Esophagus muscularis mucosa (tissue), 3 donors: Measurements from ENCODE around the gene MGLL.

Experiments used
- POLR2A ChIP-seq: fragments of 450-650 bp; IDR thresholded peaks from one replicate; pipeline ENCODE4 v1.6.1; 2017; ENCODE audit warnings: antibody characterized with exemption, moderate library complexity, mild to moderate bottlenecking, low read depth
- TF ChIP-seq, protein P1 (sequence below), 3 experiments: fragments of 200-600 bp in 2 of 3; fragments of 450-650 bp in 1 of 3; sonication (generic) in 2 of 3; IDR thresholded peaks; one replicate each; pipeline ENCODE4 v1.5.1; 2017 to 2019; ENCODE audit warnings: antibody characterized with exemption in 3 of 3, mild to moderate bottlenecking in 2 of 3, moderate library complexity in 1 of 3

- TF ChIP-seq, protein P1, sequence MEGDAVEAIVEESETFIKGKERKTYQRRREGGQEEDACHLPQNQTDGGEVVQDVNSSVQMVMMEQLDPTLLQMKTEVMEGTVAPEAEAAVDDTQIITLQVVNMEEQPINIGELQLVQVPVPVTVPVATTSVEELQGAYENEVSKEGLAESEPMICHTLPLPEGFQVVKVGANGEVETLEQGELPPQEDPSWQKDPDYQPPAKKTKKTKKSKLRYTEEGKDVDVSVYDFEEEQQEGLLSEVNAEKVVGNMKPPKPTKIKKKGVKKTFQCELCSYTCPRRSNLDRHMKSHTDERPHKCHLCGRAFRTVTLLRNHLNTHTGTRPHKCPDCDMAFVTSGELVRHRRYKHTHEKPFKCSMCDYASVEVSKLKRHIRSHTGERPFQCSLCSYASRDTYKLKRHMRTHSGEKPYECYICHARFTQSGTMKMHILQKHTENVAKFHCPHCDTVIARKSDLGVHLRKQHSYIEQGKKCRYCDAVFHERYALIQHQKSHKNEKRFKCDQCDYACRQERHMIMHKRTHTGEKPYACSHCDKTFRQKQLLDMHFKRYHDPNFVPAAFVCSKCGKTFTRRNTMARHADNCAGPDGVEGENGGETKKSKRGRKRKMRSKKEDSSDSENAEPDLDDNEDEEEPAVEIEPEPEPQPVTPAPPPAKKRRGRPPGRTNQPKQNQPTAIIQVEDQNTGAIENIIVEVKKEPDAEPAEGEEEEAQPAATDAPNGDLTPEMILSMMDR (IDR thresholded peaks at IDR 0.05) = no peak
- no peak for TF ChIP-seq POLR2A
Measured at GRCh38 chr3:127730171-127730570, 92.1 kb downstream of the MGLL start.
